IPS-18a (cell line): ENCODE measurements around the gene SCN5A.

Experiments
- H3K27ac ChIP-seq: one replicate; pipeline ENCODE4 v1.5.1; 2013; ENCODE audit warnings: low read length
- H3K27me3 ChIP-seq: one replicate; pipeline ENCODE4 v1.6.1; 2013; ENCODE audit warnings: mild to moderate bottlenecking, low read length; ENCODE audit not compliant: control insufficient read depth, insufficient read depth
- H3K36me3 ChIP-seq: one replicate; pipeline ENCODE4 v1.6.1; 2013; ENCODE audit warnings: low read depth, low read length; ENCODE audit not compliant: control insufficient read depth
- H3K4me1 ChIP-seq: one replicate; pipeline ENCODE4 v1.6.1; 2013; ENCODE audit warnings: low read depth, low read length; ENCODE audit not compliant: control insufficient read depth
- H3K4me3 ChIP-seq: one replicate; pipeline ENCODE4 v1.5.1; 2013; ENCODE audit warnings: low read length
- H3K9ac ChIP-seq: one replicate; pipeline ENCODE4 v1.6.1; 2013; ENCODE audit warnings: mild to moderate bottlenecking, low read length, moderate library complexity
- H3K9me3 ChIP-seq: one replicate; pipeline ENCODE4 v1.6.1; 2013; ENCODE audit warnings: low read depth, low read length; ENCODE audit not compliant: control insufficient read depth

The SCN5A gene

DNA sequence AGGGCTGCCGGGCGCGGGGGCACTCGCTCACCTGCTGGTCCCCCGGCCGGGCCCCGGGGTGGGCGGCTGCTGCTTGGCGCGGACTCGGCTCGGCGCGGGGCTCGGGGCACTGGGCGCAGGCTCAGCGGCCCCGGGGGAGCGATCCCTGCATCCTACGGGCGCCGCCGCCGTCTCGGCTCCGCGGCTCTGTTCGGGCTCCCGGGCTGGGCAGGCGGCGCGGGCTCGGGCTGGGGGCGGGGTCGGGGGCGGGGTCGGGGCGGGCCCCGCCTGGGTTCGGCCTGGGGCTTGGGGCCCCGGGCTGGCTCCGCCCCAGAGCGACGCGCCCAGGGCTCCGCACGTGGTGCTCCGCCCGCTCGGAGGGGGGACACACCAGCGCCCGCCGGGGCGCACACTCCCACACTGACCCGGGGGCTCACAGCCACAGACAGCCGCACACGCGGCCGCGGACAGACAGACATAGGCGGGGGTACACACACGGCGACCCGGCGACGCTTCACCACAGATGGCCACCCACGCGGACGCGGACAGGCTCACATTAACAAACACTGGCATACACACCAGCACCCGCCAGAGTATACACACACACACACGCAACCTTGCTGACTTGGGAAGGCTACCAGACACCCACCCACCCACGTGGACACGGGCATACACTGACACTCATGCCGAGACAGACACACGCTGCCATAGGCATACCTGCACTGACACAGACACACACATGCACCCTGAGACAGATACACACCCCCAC lies at the start of gene SCN5A:
Gene SCN5A, minus strand, starts transcription at position 188 of the 748 bp plus-strand sequence. CDS start 16,380 bp downstream, outside the sequence.
- Histone ChIP-seq H3K4me3 (peak within 1 kb of the TSS; percentile 63), H3K27ac (no peak within 1 kb of the TSS), H3K27me3 (peaks cover 58% of the 10 kb centered on the region), H3K9ac (no peak within 1 kb of the TSS), H3K36me3 (no peaks in the 10 kb centered on the region), H3K9me3 (no peaks in the 10 kb centered on the region), H3K4me1 (no peaks in the 10 kb centered on the region)

DNA sequence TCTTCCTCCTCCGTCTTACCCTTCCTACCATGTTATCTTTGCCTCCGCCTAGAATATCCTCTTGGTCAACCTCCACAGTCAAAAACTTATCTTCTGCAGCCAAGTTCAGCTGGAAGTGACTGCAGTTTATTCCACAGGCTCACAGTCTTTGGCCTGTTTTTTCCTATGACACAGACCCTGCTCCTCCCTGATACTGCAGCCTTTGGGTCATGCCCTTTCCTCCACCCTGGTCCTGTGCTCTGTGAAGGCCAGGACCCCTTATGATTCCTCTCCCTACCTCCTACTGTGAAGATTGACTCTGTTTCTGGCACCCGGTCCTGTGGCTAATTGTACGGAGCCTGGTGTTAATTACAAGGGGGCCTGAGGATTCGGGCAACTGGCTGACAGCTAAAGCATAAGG lies 49.3 kb upstream of the SCN5A start:
- Histone ChIP-seq H3K27me3 (no peaks in the 10 kb centered on the region), H3K36me3 (no peaks in the 10 kb centered on the region), H3K4me3 (no peak overlapping the region), H3K4me1 (peaks cover 1% of the 10 kb centered on the region), H3K9ac (no peak overlapping the region), H3K9me3 (no peaks in the 10 kb centered on the region), H3K27ac (no peak overlapping the region)

DNA sequence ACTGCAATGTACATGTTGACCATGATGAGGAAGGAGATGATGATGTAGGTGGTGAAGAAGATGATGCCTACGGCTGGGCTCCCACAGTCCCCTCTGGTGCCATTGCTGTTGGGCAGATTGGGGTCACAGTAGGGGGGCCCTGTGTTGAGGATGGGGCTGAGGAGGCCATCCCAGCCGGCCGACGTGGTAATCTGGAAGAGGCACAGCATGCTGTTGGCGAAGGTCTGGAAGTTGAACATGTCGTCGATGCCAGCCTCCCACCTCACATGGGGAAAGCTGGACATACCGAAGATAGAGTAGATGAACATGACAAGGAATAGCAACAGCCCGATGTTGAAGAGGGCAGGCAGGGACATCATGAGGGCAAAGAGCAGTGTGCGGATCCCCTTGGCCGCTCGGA lies 48.6 kb upstream of the SCN5A start:
- no peak overlapping the region for H3K9ac ChIP-seq
- H3K27ac ChIP-seq = no peak overlapping the region
- H3K27me3 ChIP-seq = no peaks in the 10 kb centered on the region
- H3K36me3 ChIP-seq = no peaks in the 10 kb centered on the region
- no peaks in the 10 kb centered on the region for H3K4me1 ChIP-seq
- no peak overlapping the region for H3K4me3 ChIP-seq
- H3K9me3 ChIP-seq = no peaks in the 10 kb centered on the region

DNA sequence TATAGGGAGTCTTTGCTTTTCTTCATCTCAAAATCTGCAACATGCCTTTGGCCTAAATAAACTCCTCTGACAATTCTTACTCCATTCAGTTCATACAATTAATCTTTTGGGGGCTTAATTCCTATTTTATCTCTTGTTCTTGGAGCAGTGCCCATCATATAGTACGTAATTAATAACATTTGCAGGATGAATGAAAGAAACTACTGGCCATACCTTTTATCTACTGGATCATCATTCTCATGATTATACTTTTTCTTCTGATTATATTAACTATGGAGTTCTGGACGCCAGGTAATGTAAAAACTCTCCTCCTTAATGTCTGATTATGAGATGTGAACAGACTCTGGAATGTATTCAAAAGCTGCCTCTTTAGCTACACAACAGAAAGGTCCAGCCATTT lies 46.5 kb upstream of the SCN5A start:
- no peaks in the 10 kb centered on the region for H3K36me3 ChIP-seq
- no peaks in the 10 kb centered on the region for H3K9me3 ChIP-seq
- no peak overlapping the region for H3K4me3 ChIP-seq
- no peak overlapping the region for H3K9ac ChIP-seq
- H3K27me3 ChIP-seq = no peaks in the 10 kb centered on the region
- H3K4me1 ChIP-seq = no peaks in the 10 kb centered on the region
- H3K27ac ChIP-seq = no peak overlapping the region

DNA sequence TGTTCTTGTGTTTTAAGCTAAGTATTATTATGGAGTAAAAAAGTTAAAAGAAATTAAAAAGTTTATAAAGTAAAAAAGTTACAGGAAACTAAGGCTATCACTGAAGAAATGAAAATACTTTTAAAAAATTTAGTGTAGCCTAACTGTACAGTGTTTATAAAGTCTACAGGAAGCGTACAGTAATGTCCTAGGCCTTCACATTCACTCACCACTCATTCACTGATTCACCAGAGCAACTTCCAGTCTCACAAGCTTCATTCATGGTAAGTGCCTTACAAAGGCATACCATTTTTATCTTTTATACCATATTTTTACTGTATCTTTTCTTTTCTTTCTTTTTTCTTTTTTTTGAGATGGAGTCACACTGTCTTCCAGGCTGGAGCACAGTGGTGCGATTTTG lies 40.7 kb upstream of the SCN5A start:
- H3K27ac ChIP-seq = no peak overlapping the region

DNA sequence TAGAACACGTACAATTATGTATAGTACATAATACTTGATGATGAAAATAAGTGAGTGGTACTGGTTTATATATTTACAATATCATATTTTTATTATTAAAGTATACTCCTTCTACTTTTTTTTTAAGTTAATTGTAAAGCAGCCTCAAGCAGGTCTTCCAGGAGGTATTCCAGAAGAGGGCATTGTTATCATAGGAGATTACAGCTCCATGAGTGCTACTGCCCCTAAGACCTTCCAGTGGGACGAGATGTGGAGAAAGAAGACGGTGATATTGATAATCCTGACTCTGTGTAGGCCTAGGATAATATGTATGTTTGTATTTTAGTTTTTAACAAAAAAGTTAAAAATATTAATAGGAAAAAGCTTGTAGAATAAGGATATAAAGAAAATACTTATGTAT lies 40.3 kb upstream of the SCN5A start:
- H3K9me3 ChIP-seq = no peaks in the 10 kb centered on the region
- no peaks in the 10 kb centered on the region for H3K36me3 ChIP-seq
- H3K4me1 ChIP-seq = no peaks in the 10 kb centered on the region
- no peaks in the 10 kb centered on the region for H3K27me3 ChIP-seq
- H3K4me3 ChIP-seq = no peak overlapping the region
- no peak overlapping the region for H3K9ac ChIP-seq
- no peak overlapping the region for H3K27ac ChIP-seq

More for the DNA sequence above, 40.7 kb upstream of the SCN5A start:
- Histone ChIP-seq H3K9ac (no peak overlapping the region), H3K27me3 (no peaks in the 10 kb centered on the region), H3K36me3 (no peaks in the 10 kb centered on the region), H3K4me3 (no peak overlapping the region), H3K9me3 (no peaks in the 10 kb centered on the region), H3K4me1 (no peaks in the 10 kb centered on the region)

DNA sequence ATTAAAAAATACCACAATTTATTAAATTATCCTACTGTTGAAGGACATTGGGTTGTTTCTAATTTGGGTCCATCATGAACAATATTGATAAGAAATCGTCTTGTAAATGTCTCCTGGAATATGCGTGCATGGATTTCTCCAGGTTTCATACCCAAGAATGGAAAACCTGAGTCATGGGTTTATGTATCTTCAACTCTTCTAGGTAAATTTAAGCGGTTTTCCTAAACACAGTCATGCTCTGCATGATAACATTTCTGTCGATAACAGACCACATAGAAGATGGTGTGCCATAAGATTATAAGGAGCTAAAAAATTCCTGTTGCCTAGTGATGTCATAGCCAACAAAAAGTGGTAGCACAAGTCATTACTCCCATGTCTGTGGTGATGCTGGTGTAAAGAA lies 39.9 kb upstream of the SCN5A start:
- no peaks in the 10 kb centered on the region for H3K4me1 ChIP-seq
- no peak overlapping the region for H3K9ac ChIP-seq
- H3K4me3 ChIP-seq = no peak overlapping the region
- no peaks in the 10 kb centered on the region for H3K36me3 ChIP-seq
- H3K27ac ChIP-seq = no peak overlapping the region
- no peaks in the 10 kb centered on the region for H3K27me3 ChIP-seq
- no peaks in the 10 kb centered on the region for H3K9me3 ChIP-seq

DNA sequence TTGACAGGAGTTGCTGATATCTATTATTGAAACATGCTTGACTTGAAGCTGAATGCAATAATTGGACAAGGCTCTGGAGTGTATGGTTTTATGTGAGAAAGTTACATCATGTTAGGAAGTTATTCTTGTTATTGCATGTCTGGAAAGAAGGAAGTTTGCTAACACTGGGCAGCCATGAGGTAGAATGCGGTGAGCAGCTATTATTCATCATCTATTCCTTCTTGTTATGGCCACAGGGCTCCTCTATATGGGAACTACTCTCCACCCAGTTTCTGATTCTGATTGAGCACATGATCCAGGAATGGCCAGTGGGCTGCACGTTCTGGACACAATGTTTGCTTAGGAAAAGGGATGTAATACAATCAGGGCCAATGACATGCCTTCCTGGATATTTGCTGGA lies 37.8 kb upstream of the SCN5A start:
- no peaks in the 10 kb centered on the region for H3K36me3 ChIP-seq
- no peak overlapping the region for H3K9ac ChIP-seq
- H3K4me3 ChIP-seq = no peak overlapping the region
- H3K4me1 ChIP-seq = no peaks in the 10 kb centered on the region
- no peaks in the 10 kb centered on the region for H3K27me3 ChIP-seq
- no peak overlapping the region for H3K27ac ChIP-seq
- no peaks in the 10 kb centered on the region for H3K9me3 ChIP-seq

DNA sequence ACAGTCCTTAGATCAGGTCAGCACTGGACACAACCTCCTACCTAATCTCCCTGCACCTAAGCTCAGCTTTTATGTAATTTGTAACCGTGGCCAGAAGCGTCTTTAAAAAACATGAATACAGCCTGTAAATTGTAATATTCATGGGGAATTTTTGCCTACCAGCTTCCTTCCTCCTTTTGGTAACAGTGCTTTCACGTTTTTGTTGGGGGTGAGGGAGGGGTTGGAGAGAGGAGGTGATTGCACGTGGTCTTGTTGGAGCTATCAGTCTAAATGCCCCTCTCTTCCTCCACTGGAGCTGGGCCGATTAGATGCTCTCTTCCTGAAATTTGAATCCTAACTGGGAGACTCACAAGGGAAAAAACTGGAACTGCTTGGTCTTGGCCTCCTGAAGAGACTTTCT lies 35.1 kb upstream of the SCN5A start:
- Histone ChIP-seq H3K4me3 (no peak overlapping the region), H3K27me3 (no peaks in the 10 kb centered on the region), H3K9me3 (no peaks in the 10 kb centered on the region), H3K36me3 (no peaks in the 10 kb centered on the region), H3K9ac (no peak overlapping the region), H3K27ac (no peak overlapping the region), H3K4me1 (no peaks in the 10 kb centered on the region)

DNA sequence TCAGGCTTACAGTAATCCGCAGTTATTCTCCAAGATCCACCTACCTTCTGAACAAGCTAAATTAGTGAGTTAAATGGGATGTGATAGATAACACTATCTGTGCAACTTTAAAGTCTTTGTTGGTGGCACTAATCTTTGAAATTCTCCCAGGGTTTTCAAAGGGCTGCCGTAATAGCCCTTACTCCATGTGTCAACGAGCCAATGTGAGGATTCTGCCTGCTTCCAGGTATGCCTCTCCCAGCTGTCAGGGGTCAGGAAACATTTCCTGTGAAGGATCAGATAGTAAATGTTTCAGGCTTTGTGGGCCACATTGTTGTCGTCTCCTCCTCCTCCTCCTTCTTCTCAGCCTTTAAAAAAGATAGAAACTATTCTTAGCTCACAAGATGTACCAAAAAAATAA lies 20.2 kb upstream of the SCN5A start:
- Histone ChIP-seq H3K36me3 (no peaks in the 10 kb centered on the region), H3K9me3 (no peaks in the 10 kb centered on the region), H3K27me3 (no peaks in the 10 kb centered on the region), H3K4me3 (no peak overlapping the region), H3K27ac (no peak overlapping the region), H3K4me1 (no peaks in the 10 kb centered on the region), H3K9ac (no peak overlapping the region)

DNA sequence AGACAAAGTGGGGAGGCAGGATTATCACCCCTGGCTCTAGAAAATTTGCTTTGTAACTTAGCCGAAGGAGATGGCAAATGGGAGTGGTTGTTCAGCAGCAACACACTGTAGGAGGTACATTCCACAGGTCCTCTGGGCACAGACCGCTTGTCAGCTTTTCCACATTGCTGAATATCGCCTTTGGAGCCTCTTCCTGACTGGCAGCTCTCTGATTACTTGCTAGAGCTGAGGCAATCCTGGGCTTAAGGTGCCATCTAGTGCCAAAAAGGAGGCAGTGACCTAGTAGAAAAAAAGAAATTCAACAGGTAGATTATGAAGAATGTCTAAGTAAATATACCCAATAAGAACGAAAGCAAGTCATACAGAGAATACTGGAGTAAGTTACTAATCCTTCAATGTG lies 13.1 kb upstream of the SCN5A start:
- H3K9me3 ChIP-seq = peaks cover 7% of the 10 kb centered on the region

DNA sequence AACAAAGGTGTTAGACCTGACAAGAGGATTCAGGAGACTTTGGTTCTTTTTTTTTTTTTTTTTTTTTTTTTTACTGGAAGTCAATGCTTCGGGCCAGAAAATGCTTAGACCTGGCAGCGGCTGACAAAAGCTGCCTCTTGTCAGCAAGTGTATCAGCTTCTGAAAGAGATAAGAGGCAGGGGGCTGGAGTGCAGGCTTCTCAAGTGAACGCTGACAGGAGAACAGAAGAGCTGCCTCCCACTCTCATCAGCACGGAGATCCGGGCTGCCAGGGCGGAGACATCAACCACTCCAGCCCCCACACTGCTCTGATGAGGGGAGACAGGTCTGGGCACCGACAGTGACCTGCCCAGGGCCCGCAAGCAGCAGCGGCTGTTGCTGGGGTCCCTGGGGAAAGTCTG lies 9.4 kb upstream of the SCN5A start:
- Histone ChIP-seq H3K4me1 (peaks cover 6% of the 10 kb centered on the region), H3K27me3 (peaks cover 17% of the 10 kb centered on the region), H3K9me3 (peaks cover 7% of the 10 kb centered on the region), H3K4me3 (no peak overlapping the region), H3K9ac (no peak overlapping the region), H3K36me3 (no peaks in the 10 kb centered on the region), H3K27ac (no peak overlapping the region)

More for the DNA sequence above, 13.1 kb upstream of the SCN5A start:
- H3K4me3 ChIP-seq = no peak overlapping the region
- H3K36me3 ChIP-seq = no peaks in the 10 kb centered on the region
- H3K27me3 ChIP-seq = peaks cover 6% of the 10 kb centered on the region
- H3K4me1 ChIP-seq = peaks cover 6% of the 10 kb centered on the region
- no peak overlapping the region for H3K9ac ChIP-seq
- no peak overlapping the region for H3K27ac ChIP-seq
